ENCODE results near the gene STIL. TPM values are rescaled to one million over a fixed set of nuclear protein-coding genes. Genes with fewer than 3 reads are reported as not detected.
"Not testable (repeated sequence)": the region's sequence is repeated elsewhere in the genome, so short reads cannot be mapped to it uniquely, and the experiment has no call there.

Gene STIL
- polyA plus RNA-seq, 2 of the 4 experiments (the other 2 are of a cell fraction): 10.1 to 21.7 TPM

GRCh38 chr1:47280142-47280541, 33.8 kb downstream of the STIL start:
- ChIA-PET POLR2A (no interaction called here), CTCF (interaction anchor here (0.7 to 1.2 kb wide), 3 partner anchors 101 to 144 kb away, joined by 3 to 7 read pairs (median 5); no protein-coding TSS in a partner anchor)
- FAIRE-seq (no peak), ATAC-seq (no peak), DNase-seq (ENCODE audit: low read depth in 1 of 2, low spot score in 1 of 2) (no peak)
- no peak overlapping the region for H3K27ac ChIP-seq
- no peak overlapping the region for H3K4me3 ChIP-seq
- TF ChIP-seq RFX5 (IDR thresholded peaks at IDR 0.05): no peak
- WGBS (ENCODE audit: missing lambda C conversion rate): 97% methylated on average over 3 of the region's 3 CpGs
- no peaks in the 10 kb centered on the region for H3K9me3 ChIP-seq
- no peaks in the 10 kb centered on the region for H3K4me1 ChIP-seq
- no peak overlapping the region for H3K4me2 ChIP-seq

GRCh38 chr1:47276850-47277249, 37.1 kb downstream of the STIL start:
- CTCF ChIA-PET: interaction anchor here (0.9 to 1.3 kb wide), 2 partner anchors 23 to 53 kb away, joined by 3 to 4 read pairs; no protein-coding TSS in a partner anchor
- Histone ChIP-seq H3K27ac (no peak overlapping the region), H3K4me3 (no peak overlapping the region), H3K4me2 (no peak overlapping the region), H3K9me3 (no peaks in the 10 kb centered on the region), H3K4me1 (no peaks in the 10 kb centered on the region)
- TF ChIP-seq TFCP2L1 (CRISPR knock-in tag; IDR thresholded peaks at IDR 0.05) (no peak), SREBF2 (IDR thresholded peaks at IDR 0.05) (no peak), ELK1 (IDR thresholded peaks at IDR 0.05; ENCODE audit: low read depth, low read length) (no peak), MYC (IDR thresholded peaks at IDR 0.05; ENCODE audit: borderline replicate concordance, low read length) (no peak), RFX5 (IDR thresholded peaks at IDR 0.05) (no peak), HOXB5 (CRISPR knock-in tag; IDR thresholded peaks at IDR 0.05) (no peak), BCL3 (IDR thresholded peaks at IDR 0.05) (no peak), PBX3 (IDR thresholded peaks at IDR 0.05) (no peak), ZC3H11A (IDR thresholded peaks at IDR 0.05) (no peak), EHMT2 (IDR thresholded peaks at IDR 0.05; ENCODE audit: low read depth) (no peak)
- DNase-seq (ENCODE audit: low read depth in 1 of 2, low spot score in 1 of 2): no peak
- 80% methylated on average over 2 of the region's 2 CpGs for WGBS (ENCODE audit: missing lambda C conversion rate)
- ATAC-seq: no peak
- no peak for FAIRE-seq
- POLR2A ChIA-PET: no interaction called here

GRCh38 chr1:47275811-47276210, 38.1 kb downstream of the STIL start:
- H3K4me2 ChIP-seq; POLR2A ChIA-PET; H3K4me3 ChIP-seq; H3K4me1 ChIP-seq; FAIRE-seq; H3K9me3 ChIP-seq; H3K27ac ChIP-seq; DNase-seq (ENCODE audit: low read depth in 1 of 2, low spot score in 1 of 2); ATAC-seq; TF ChIP-seq FOSL2 (IDR thresholded peaks at IDR 0.05): not testable (repeated sequence)
- 0 out of 2 replicates have a peak, but pooled peaks have one; percentile 15 for TF ChIP-seq FOSL2 (CRISPR knock-in tag; IDR thresholded peaks at IDR 0.05)
- CTCF ChIA-PET: interaction anchor here (1.3 to 1.7 kb wide), 2 partner anchors 13 to 22 kb away, joined by 3 to 4 read pairs; no protein-coding TSS in a partner anchor
- WGBS (ENCODE audit: missing lambda C conversion rate): 95% methylated on average over 5 of the region's 7 CpGs

- H3K27ac ChIP-seq: not testable (repeated sequence)
Observed at GRCh38 chr1:47265529-47265928, 48.4 kb downstream of the STIL start.

More at GRCh38 chr1:47265529-47265928, 48.4 kb downstream of the STIL start:
- H3K4me3 ChIP-seq; H3K4me2 ChIP-seq; POLR2A ChIA-PET; DNase-seq (ENCODE audit: low read depth in 1 of 2, low spot score in 1 of 2); ATAC-seq; FAIRE-seq; H3K4me1 ChIP-seq; H3K9me3 ChIP-seq: not testable (repeated sequence)
- CTCF ChIA-PET: interaction anchor here (1.1 to 4.5 kb wide), 3 partner anchors 22 to 86 kb away, joined by 4 to 75 read pairs (median 4); partner anchors contain the start of gene PDZK1IP1
- 88% methylated on average over 8 of the region's 8 CpGs for WGBS (ENCODE audit: missing lambda C conversion rate)

Measured in A549 (cell line).